Glutamatergic neuron (in vitro differentiated cells): Measurements from ENCODE around the gene BCL10. TPM values are rescaled to one million over a fixed set of nuclear protein-coding genes. Genes with fewer than 3 reads are reported as not detected.

Experiments
- DNase-seq: peaks from one replicate; pipeline ENCODE4 v3.0.0; 2022
- H3K27ac Mint-ChIP-seq: one replicate; pipeline ENCODE4 v1.8.0; 2020; ENCODE audit warnings: mild to moderate bottlenecking, mixed read lengths, inconsistent platforms; ENCODE audit not compliant: unreplicated experiment
- H3K27me3 Mint-ChIP-seq: one replicate; pipeline ENCODE4 v1.8.0; 2020; ENCODE audit warnings: mild to moderate bottlenecking, moderate library complexity, mixed read lengths, inconsistent platforms; ENCODE audit not compliant: unreplicated experiment
- H3K36me3 Mint-ChIP-seq: one replicate; pipeline ENCODE4 v1.8.0; 2020; ENCODE audit warnings: mild to moderate bottlenecking, mixed read lengths, inconsistent platforms; ENCODE audit not compliant: unreplicated experiment
- H3K4me1 Mint-ChIP-seq: one replicate; pipeline ENCODE4 v1.8.0; 2020; ENCODE audit warnings: mild to moderate bottlenecking, low read depth, mixed read lengths, inconsistent platforms; ENCODE audit not compliant: unreplicated experiment
- H3K4me3 Mint-ChIP-seq: one replicate; pipeline ENCODE4 v1.8.0; 2020; ENCODE audit warnings: mild to moderate bottlenecking, mixed read lengths, inconsistent platforms; ENCODE audit not compliant: unreplicated experiment
- H3K9me3 Mint-ChIP-seq: one replicate; pipeline ENCODE4 v1.8.0; 2020; ENCODE audit warnings: mild to moderate bottlenecking, moderate library complexity, mixed read lengths, inconsistent platforms; ENCODE audit not compliant: unreplicated experiment
- CTCF ChIP-seq: fragments of 200-600 bp; sonication (generic); IDR thresholded peaks from one replicate; pipeline ENCODE4 v1.5.0; 2021; ENCODE audit not compliant: partially characterized antibody, unreplicated experiment
- total RNA-seq: library from RNA; stranded (reverse); fragmentation: NEBNext Ultra II Directional; extraction: Animal tissue kit (Norgen Biotek cat#: 25700); gene quantifications from one replicate; pipeline ENCODE4 v1.2.1, GENCODE V29; 2021; ENCODE audit not compliant: unreplicated experiment

BCL10 gene
- total RNA-seq, 1 donor from 2014 or later: 21.9 TPM

- no peak for DNase-seq
- H3K9me3 Mint-ChIP-seq: peaks cover 4% of the 10 kb centered on the region
- H3K4me1 Mint-ChIP-seq: no peaks in the 10 kb centered on the region
- no peaks in the 10 kb centered on the region for H3K36me3 Mint-ChIP-seq
- peaks cover 1% of the 10 kb centered on the region for H3K27me3 Mint-ChIP-seq
- no peak overlapping the region for H3K27ac Mint-ChIP-seq
- no peak for TF ChIP-seq CTCF
- H3K4me3 Mint-ChIP-seq: no peak overlapping the region
Observed at GRCh38 chr1:85284202-85284601, 7.8 kb upstream of the BCL10 start.

- H3K27me3 Mint-ChIP-seq: peaks cover 1% of the 10 kb centered on the region
- no peak overlapping the region for H3K4me3 Mint-ChIP-seq
- no peak overlapping the region for H3K27ac Mint-ChIP-seq
- DNase-seq: no peak
- H3K4me1 Mint-ChIP-seq: no peaks in the 10 kb centered on the region
- peaks cover 4% of the 10 kb centered on the region for H3K9me3 Mint-ChIP-seq
- H3K36me3 Mint-ChIP-seq: no peaks in the 10 kb centered on the region
- no peak for TF ChIP-seq CTCF
Observed at GRCh38 chr1:85283475-85284199, 7.2 kb upstream of the BCL10 start.

- H3K36me3 Mint-ChIP-seq: no peaks in the 10 kb centered on the region
- H3K27me3 Mint-ChIP-seq: peaks cover 1% of the 10 kb centered on the region
- H3K4me1 Mint-ChIP-seq: no peaks in the 10 kb centered on the region
- no peak overlapping the region for H3K4me3 Mint-ChIP-seq
- peaks cover 4% of the 10 kb centered on the region for H3K9me3 Mint-ChIP-seq
- H3K27ac Mint-ChIP-seq: no peak overlapping the region
- no peak for DNase-seq
- TF ChIP-seq CTCF: no peak
Observed at GRCh38 chr1:85282424-85282823, 6.0 kb upstream of the BCL10 start.

- no peaks in the 10 kb centered on the region for H3K4me1 Mint-ChIP-seq
- no peak for TF ChIP-seq CTCF
- H3K4me3 Mint-ChIP-seq: no peak overlapping the region
- peaks cover 4% of the 10 kb centered on the region for H3K9me3 Mint-ChIP-seq
- H3K27me3 Mint-ChIP-seq: peaks cover 1% of the 10 kb centered on the region
- no peak for DNase-seq
- no peak overlapping the region for H3K27ac Mint-ChIP-seq
- H3K36me3 Mint-ChIP-seq: no peaks in the 10 kb centered on the region
Observed at GRCh38 chr1:85280636-85281035, 4.2 kb upstream of the BCL10 start.

GRCh38 chr1:85279458-85280080 lies 3.1 kb upstream of the BCL10 start:
- Mint-ChIP-seq H3K4me3 (no peak overlapping the region), H3K4me1 (peaks cover 8% of the 10 kb centered on the region), H3K36me3 (no peaks in the 10 kb centered on the region), H3K9me3 (peaks cover 4% of the 10 kb centered on the region), H3K27me3 (peaks cover 1% of the 10 kb centered on the region), H3K27ac (no peak overlapping the region)
- DNase-seq: no peak
- no peak for TF ChIP-seq CTCF
